Cardiac fibroblast (primary cell): ENCODE data around the gene KIF11.
A peak's percentile ranks its signal among the peaks of the same experiment; 100 is the strongest.

Experiments
- DNase-seq, 2 donors: peaks; one replicate each; pipeline versions ENCODE4 v3.0.0 to v3.0.0-alpha.2; 2010; ENCODE audit warnings: low read depth in 2 of 2
- H3K4me3 ChIP-seq, 2 donors: replicated peaks in 1 of 2; 1 replicate in 1 of 2; 2 replicates in 1 of 2; pipeline ENCODE4 v1.5.1; 2011; ENCODE audit warnings: low read depth in 2 of 2, low read length in 2 of 2, mild to moderate bottlenecking in 2 of 2, moderate library complexity in 1 of 2
- TF ChIP-seq, protein P1 (sequence below): IDR thresholded peaks from one replicate; pipeline ENCODE4 v1.5.1; 2011; ENCODE audit warnings: low read depth, mild to moderate bottlenecking, low read length, inconsistent platforms

Gene KIF11

GRCh38 chr10:92699518-92700381, 106.8 kb downstream of the KIF11 start:
- TF ChIP-seq, protein P1, sequence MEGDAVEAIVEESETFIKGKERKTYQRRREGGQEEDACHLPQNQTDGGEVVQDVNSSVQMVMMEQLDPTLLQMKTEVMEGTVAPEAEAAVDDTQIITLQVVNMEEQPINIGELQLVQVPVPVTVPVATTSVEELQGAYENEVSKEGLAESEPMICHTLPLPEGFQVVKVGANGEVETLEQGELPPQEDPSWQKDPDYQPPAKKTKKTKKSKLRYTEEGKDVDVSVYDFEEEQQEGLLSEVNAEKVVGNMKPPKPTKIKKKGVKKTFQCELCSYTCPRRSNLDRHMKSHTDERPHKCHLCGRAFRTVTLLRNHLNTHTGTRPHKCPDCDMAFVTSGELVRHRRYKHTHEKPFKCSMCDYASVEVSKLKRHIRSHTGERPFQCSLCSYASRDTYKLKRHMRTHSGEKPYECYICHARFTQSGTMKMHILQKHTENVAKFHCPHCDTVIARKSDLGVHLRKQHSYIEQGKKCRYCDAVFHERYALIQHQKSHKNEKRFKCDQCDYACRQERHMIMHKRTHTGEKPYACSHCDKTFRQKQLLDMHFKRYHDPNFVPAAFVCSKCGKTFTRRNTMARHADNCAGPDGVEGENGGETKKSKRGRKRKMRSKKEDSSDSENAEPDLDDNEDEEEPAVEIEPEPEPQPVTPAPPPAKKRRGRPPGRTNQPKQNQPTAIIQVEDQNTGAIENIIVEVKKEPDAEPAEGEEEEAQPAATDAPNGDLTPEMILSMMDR, result no peak
- peak; percentile 46 to 54 for DNase-seq
- peak overlapping the region; percentile 40 to 41 for H3K4me3 ChIP-seq

- DNase-seq, result no peak
Observed at GRCh38 chr10:92702301-92702916, 109.5 kb downstream of the KIF11 start.

More at GRCh38 chr10:92702301-92702916, 109.5 kb downstream of the KIF11 start:
- TF ChIP-seq, protein P1, result no peak
- H3K4me3 ChIP-seq, result no peak overlapping the region
